ENCODE measurements around the gene LRRN1.
"Not testable (repeated sequence)": the region's sequence is repeated elsewhere in the genome, so short reads cannot be mapped to it uniquely, and the experiment has no call there.

LRRN1 gene

GRCh38 chr3:3847994-3848922, 49.0 kb downstream of the LRRN1 start:
- H3K27me3 ChIP-seq (ENCODE audit: insufficient read depth, low read length): no peaks in the 10 kb centered on the region
- no peaks in the 10 kb centered on the region for H3K36me3 ChIP-seq (ENCODE audit: insufficient read depth, low read length)
- no peak overlapping the region for H3K27ac ChIP-seq (ENCODE audit: low read depth, low read length)
- no peak overlapping the region for H2AFZ ChIP-seq (ENCODE audit: low read length, unreplicated experiment)
- H3K4me1 ChIP-seq (ENCODE audit: control insufficient read depth, insufficient read depth, low read length, unreplicated experiment): no peaks in the 10 kb centered on the region
- no peaks in the 10 kb centered on the region for H3K79me2 ChIP-seq (ENCODE audit: control insufficient read depth, insufficient read depth, low read length, unreplicated experiment)
- no peak overlapping the region for H3K4me3 ChIP-seq (ENCODE audit: low read depth, low read length)

- Histone ChIP-seq H3K27ac (ENCODE audit: low read depth, low read length) (no peak overlapping the region), H2AFZ (ENCODE audit: low read length, unreplicated experiment) (no peak overlapping the region), H3K27me3 (ENCODE audit: insufficient read depth, low read length) (no peaks in the 10 kb centered on the region), H3K36me3 (ENCODE audit: insufficient read depth, low read length) (no peaks in the 10 kb centered on the region), H3K4me3 (ENCODE audit: low read depth, low read length) (no peak overlapping the region), H3K4me1 (ENCODE audit: control insufficient read depth, insufficient read depth, low read length, unreplicated experiment) (no peaks in the 10 kb centered on the region), H3K79me2 (ENCODE audit: control insufficient read depth, insufficient read depth, low read length, unreplicated experiment) (no peaks in the 10 kb centered on the region)
Measured at GRCh38 chr3:3848923-3849275, 49.7 kb downstream of the LRRN1 start.

GRCh38 chr3:3851621-3852323, 52.5 kb downstream of the LRRN1 start:
- H2AFZ ChIP-seq (ENCODE audit: low read length, unreplicated experiment): no peak overlapping the region
- H3K4me1 ChIP-seq (ENCODE audit: control insufficient read depth, insufficient read depth, low read length, unreplicated experiment): no peaks in the 10 kb centered on the region
- H3K4me3 ChIP-seq (ENCODE audit: low read depth, low read length): no peak overlapping the region
- no peaks in the 10 kb centered on the region for H3K79me2 ChIP-seq (ENCODE audit: control insufficient read depth, insufficient read depth, low read length, unreplicated experiment)
- no peak overlapping the region for H3K27ac ChIP-seq (ENCODE audit: low read depth, low read length)
- no peaks in the 10 kb centered on the region for H3K36me3 ChIP-seq (ENCODE audit: insufficient read depth, low read length)
- H3K27me3 ChIP-seq (ENCODE audit: insufficient read depth, low read length): no peaks in the 10 kb centered on the region

GRCh38 chr3:3853544-3853943, 54.3 kb downstream of the LRRN1 start:
- Histone ChIP-seq H2AFZ (ENCODE audit: low read length, unreplicated experiment) (no peak overlapping the region), H3K4me1 (ENCODE audit: control insufficient read depth, insufficient read depth, low read length, unreplicated experiment) (no peaks in the 10 kb centered on the region), H3K4me3 (ENCODE audit: low read depth, low read length) (no peak overlapping the region), H3K27me3 (ENCODE audit: insufficient read depth, low read length) (no peaks in the 10 kb centered on the region), H3K27ac (ENCODE audit: low read depth, low read length) (no peak overlapping the region), H3K36me3 (ENCODE audit: insufficient read depth, low read length) (no peaks in the 10 kb centered on the region), H3K79me2 (ENCODE audit: control insufficient read depth, insufficient read depth, low read length, unreplicated experiment) (no peaks in the 10 kb centered on the region)

- H2AFZ ChIP-seq (ENCODE audit: low read length, unreplicated experiment): no peak overlapping the region
- H3K79me2 ChIP-seq (ENCODE audit: control insufficient read depth, insufficient read depth, low read length, unreplicated experiment): no peaks in the 10 kb centered on the region
- H3K27me3 ChIP-seq (ENCODE audit: insufficient read depth, low read length): no peaks in the 10 kb centered on the region
- no peaks in the 10 kb centered on the region for H3K4me1 ChIP-seq (ENCODE audit: control insufficient read depth, insufficient read depth, low read length, unreplicated experiment)
- no peak overlapping the region for H3K4me3 ChIP-seq (ENCODE audit: low read depth, low read length)
- no peak overlapping the region for H3K27ac ChIP-seq (ENCODE audit: low read depth, low read length)
- H3K36me3 ChIP-seq (ENCODE audit: insufficient read depth, low read length): no peaks in the 10 kb centered on the region
Measured at GRCh38 chr3:3855056-3855455, 55.8 kb downstream of the LRRN1 start.

GRCh38 chr3:3860235-3860634, 61.0 kb downstream of the LRRN1 start:
- Histone ChIP-seq H3K27ac (ENCODE audit: low read depth, low read length) (no peak overlapping the region), H3K4me1 (ENCODE audit: control insufficient read depth, insufficient read depth, low read length, unreplicated experiment) (no peaks in the 10 kb centered on the region), H3K4me3 (ENCODE audit: low read depth, low read length) (no peak overlapping the region), H2AFZ (ENCODE audit: low read length, unreplicated experiment) (no peak overlapping the region), H3K79me2 (ENCODE audit: control insufficient read depth, insufficient read depth, low read length, unreplicated experiment) (no peaks in the 10 kb centered on the region), H3K27me3 (ENCODE audit: insufficient read depth, low read length) (no peaks in the 10 kb centered on the region), H3K36me3 (ENCODE audit: insufficient read depth, low read length) (no peaks in the 10 kb centered on the region)

- H3K4me1 ChIP-seq (ENCODE audit: control insufficient read depth, insufficient read depth, low read length, unreplicated experiment): no peaks in the 10 kb centered on the region
- H3K4me3 ChIP-seq (ENCODE audit: low read depth, low read length): no peak overlapping the region
- H3K27me3 ChIP-seq (ENCODE audit: insufficient read depth, low read length): no peaks in the 10 kb centered on the region
- no peaks in the 10 kb centered on the region for H3K79me2 ChIP-seq (ENCODE audit: control insufficient read depth, insufficient read depth, low read length, unreplicated experiment)
- no peak overlapping the region for H3K27ac ChIP-seq (ENCODE audit: low read depth, low read length)
- no peaks in the 10 kb centered on the region for H3K36me3 ChIP-seq (ENCODE audit: insufficient read depth, low read length)
- H2AFZ ChIP-seq (ENCODE audit: low read length, unreplicated experiment): no peak overlapping the region
Measured at GRCh38 chr3:3862534-3862933, 63.3 kb downstream of the LRRN1 start.

GRCh38 chr3:3875491-3875890, 76.3 kb downstream of the LRRN1 start:
- Histone ChIP-seq H3K36me3 (ENCODE audit: insufficient read depth, low read length) (no peaks in the 10 kb centered on the region), H3K4me3 (ENCODE audit: low read depth, low read length) (no peak overlapping the region), H3K4me1 (ENCODE audit: control insufficient read depth, insufficient read depth, low read length, unreplicated experiment) (no peaks in the 10 kb centered on the region), H3K79me2 (ENCODE audit: control insufficient read depth, insufficient read depth, low read length, unreplicated experiment) (no peaks in the 10 kb centered on the region), H3K27me3 (ENCODE audit: insufficient read depth, low read length) (no peaks in the 10 kb centered on the region), H2AFZ (ENCODE audit: low read length, unreplicated experiment) (no peak overlapping the region), H3K27ac (ENCODE audit: low read depth, low read length) (no peak overlapping the region)

GRCh38 chr3:3881050-3881449, 81.8 kb downstream of the LRRN1 start:
- Histone ChIP-seq H3K36me3 (ENCODE audit: insufficient read depth, low read length) (no peaks in the 10 kb centered on the region), H3K27me3 (ENCODE audit: insufficient read depth, low read length) (no peaks in the 10 kb centered on the region), H3K4me1 (ENCODE audit: control insufficient read depth, insufficient read depth, low read length, unreplicated experiment) (no peaks in the 10 kb centered on the region), H3K79me2 (ENCODE audit: control insufficient read depth, insufficient read depth, low read length, unreplicated experiment) (no peaks in the 10 kb centered on the region), H3K4me3 (ENCODE audit: low read depth, low read length) (no peak overlapping the region), H2AFZ (ENCODE audit: low read length, unreplicated experiment) (no peak overlapping the region), H3K27ac (ENCODE audit: low read depth, low read length) (no peak overlapping the region)

- H3K27ac ChIP-seq (ENCODE audit: low read depth, low read length); H3K36me3 ChIP-seq (ENCODE audit: insufficient read depth, low read length); H3K79me2 ChIP-seq (ENCODE audit: control insufficient read depth, insufficient read depth, low read length, unreplicated experiment); H2AFZ ChIP-seq (ENCODE audit: low read length, unreplicated experiment); H3K4me1 ChIP-seq (ENCODE audit: control insufficient read depth, insufficient read depth, low read length, unreplicated experiment); H3K4me3 ChIP-seq (ENCODE audit: low read depth, low read length); H3K27me3 ChIP-seq (ENCODE audit: insufficient read depth, low read length): not testable (repeated sequence)
Measured at GRCh38 chr3:3887311-3887710, 88.1 kb downstream of the LRRN1 start.

- no peaks in the 10 kb centered on the region for H3K36me3 ChIP-seq (ENCODE audit: insufficient read depth, low read length)
- H3K79me2 ChIP-seq (ENCODE audit: control insufficient read depth, insufficient read depth, low read length, unreplicated experiment): no peaks in the 10 kb centered on the region
- H2AFZ ChIP-seq (ENCODE audit: low read length, unreplicated experiment): no peak overlapping the region
- H3K27ac ChIP-seq (ENCODE audit: low read depth, low read length): no peak overlapping the region
- H3K27me3 ChIP-seq (ENCODE audit: insufficient read depth, low read length): no peaks in the 10 kb centered on the region
- H3K4me1 ChIP-seq (ENCODE audit: control insufficient read depth, insufficient read depth, low read length, unreplicated experiment): no peaks in the 10 kb centered on the region
- H3K4me3 ChIP-seq (ENCODE audit: low read depth, low read length): no peak overlapping the region
Measured at GRCh38 chr3:3893590-3893989, 94.4 kb downstream of the LRRN1 start.
